H1 (cell line): ENCODE results near the gene SEZ6. TPM values are rescaled to one million over a fixed set of nuclear protein-coding genes. Genes with fewer than 3 reads are reported as not detected.

Source experiments
- CTCF ChIA-PET: fragments of 300-600 bp; sonication (Branson Sonifier 250); formaldehyde crosslinking; loops from one replicate; lab custom pipeline; 2021; ENCODE audit not compliant: partially characterized antibody; lab: Charles Lee
- POLR2A ChIA-PET: fragments of 300-600 bp; sonication (Branson Sonifier 250); formaldehyde crosslinking; loops from one replicate; lab custom pipeline; 2021; ENCODE audit warnings: inconsistent platforms; ENCODE audit not compliant: partially characterized antibody; lab: Charles Lee
- DNase-seq, 2 experiments: peaks; one replicate each; pipeline versions ENCODE4 v3.0.0 to v3.0.0-alpha.2; 2010 to 2022; ENCODE audit warnings: low spot score in 2 of 2, low read depth in 1 of 2, mixed read lengths in 1 of 2
- FAIRE-seq: peaks from 2 replicates; lab custom pipeline; 2011; peaks lifted over from hg19 to GRCh38; lab: Jason Lieb, UNC
- H2AFZ ChIP-seq: 2 replicates; pipeline ENCODE4 v1.8.1; 2012; ENCODE audit warnings: low read length, inconsistent platforms
- H2AK5ac ChIP-seq: 2 replicates; pipeline ENCODE4 v1.6.1; 2013; ENCODE audit warnings: low read depth, low read length
- H2BK120ac ChIP-seq: replicated peaks from 2 replicates; pipeline ENCODE3; 2013; ENCODE audit warnings: low read depth, low read length, inconsistent platforms
- H2BK12ac ChIP-seq: 2 replicates; pipeline ENCODE4 v1.6.1; 2013; ENCODE audit warnings: low read depth, low read length
- H2BK15ac ChIP-seq: 2 replicates; pipeline ENCODE4 v1.6.1; 2013; ENCODE audit warnings: low read length
- H2BK20ac ChIP-seq: 2 replicates; pipeline ENCODE4 v1.6.1; 2013; ENCODE audit warnings: low read length
- H2BK5ac ChIP-seq: 2 replicates; pipeline ENCODE4 v1.6.1; 2013; ENCODE audit warnings: low read depth, low read length
- H3K14ac ChIP-seq: 2 replicates; pipeline ENCODE4 v1.6.1; 2013; ENCODE audit warnings: inconsistent platforms; ENCODE audit not compliant: insufficient read length
- H3K18ac ChIP-seq: 2 replicates; pipeline ENCODE4 v1.6.1; 2013; ENCODE audit warnings: low read length; ENCODE audit errors: extremely low read depth
- H3K23ac ChIP-seq: 2 replicates; pipeline ENCODE4 v1.6.1; 2013; ENCODE audit warnings: inconsistent platforms; ENCODE audit not compliant: insufficient read length
- H3K23me2 ChIP-seq: 2 replicates; pipeline ENCODE4 v1.6.1; 2013; ENCODE audit warnings: low read depth, low read length
- H3K27ac ChIP-seq: 2 replicates; pipeline ENCODE4 v1.6.1; 2011; ENCODE audit warnings: low read depth, low read length, inconsistent platforms
- H3K27me3 ChIP-seq, 4 experiments: replicated peaks in 1 of 4; 1 replicate in 1 of 4; 2 replicates in 3 of 4; pipeline versions ENCODE4 v1.6.1 to v1.8.1; 2011 to 2013; ENCODE audit warnings: low read length in 3 of 4, mild to moderate bottlenecking in 3 of 4, inconsistent platforms in 2 of 4, mixed read lengths in 2 of 4, moderate library complexity in 1 of 4; ENCODE audit not compliant: control insufficient read depth in 3 of 4, insufficient read depth in 3 of 4; ENCODE audit errors: extremely low read depth in 1 of 4
- H3K36me3 ChIP-seq, 4 experiments: 2 replicates each; pipeline versions ENCODE4 v1.6.1 to v1.8.1; 2011 to 2013; ENCODE audit warnings: mild to moderate bottlenecking in 4 of 4, low read length in 3 of 4, moderate library complexity in 2 of 4, control low read depth in 1 of 4, inconsistent platforms in 1 of 4; ENCODE audit not compliant: insufficient read depth in 4 of 4, control insufficient read depth in 2 of 4
- H3K4ac ChIP-seq: replicated peaks from 2 replicates; pipeline ENCODE3; 2013; ENCODE audit warnings: low read length, low read depth, mixed read lengths, inconsistent platforms; ENCODE audit not compliant: insufficient read length
- H3K4me1 ChIP-seq, 4 experiments: replicated peaks in 1 of 4; 1 replicate in 1 of 4; 2 replicates in 3 of 4; pipeline versions ENCODE4 v1.6.1 to v1.8.1; 2011 to 2013; ENCODE audit warnings: low read length in 3 of 4, inconsistent platforms in 2 of 4, mixed read lengths in 1 of 4; ENCODE audit not compliant: insufficient read depth in 4 of 4, control insufficient read depth in 3 of 4
- H3K4me2 ChIP-seq, 2 experiments: 2 replicates each; pipeline versions ENCODE4 v1.6.1 to v1.8.1; 2011 to 2013; ENCODE audit warnings: low read depth in 2 of 2, low read length in 2 of 2, control low read depth in 1 of 2, inconsistent platforms in 1 of 2, mild to moderate bottlenecking in 1 of 2; ENCODE audit not compliant: insufficient read depth in 1 of 2
- H3K4me3 ChIP-seq, 4 experiments: fragments of 200-600, 300-600 bp in 1 of 4; sonication (generic), shearing (Covaris generic), sonication (Bioruptor Twin) in 1 of 4; 2 replicates each; pipeline versions ENCODE4 v1.5.1 to v1.8.1; 2011 to 2016; ENCODE audit warnings: low read length in 4 of 4, low read depth in 3 of 4, control low read depth in 2 of 4, inconsistent platforms in 2 of 4, mild to moderate bottlenecking in 2 of 4, mixed read lengths in 1 of 4, moderate library complexity in 1 of 4; ENCODE audit not compliant: insufficient read depth in 2 of 4; ENCODE audit errors: extremely low read depth in 1 of 4
- H3K56ac ChIP-seq: replicated peaks from 2 replicates; pipeline ENCODE3; 2013; ENCODE audit warnings: low read depth, mild to moderate bottlenecking, mixed read lengths, low read length, inconsistent platforms; ENCODE audit not compliant: insufficient read length
- H3K79me1 ChIP-seq: 2 replicates; pipeline ENCODE4 v1.6.1; 2013; ENCODE audit warnings: low read depth, low read length, control low read depth
- H3K79me2 ChIP-seq, 2 experiments: 2 replicates each; pipeline versions ENCODE4 v1.6.1 to v1.8.1; 2012 to 2013; ENCODE audit warnings: low read length in 2 of 2, mild to moderate bottlenecking in 2 of 2, inconsistent platforms in 1 of 2; ENCODE audit not compliant: insufficient read depth in 2 of 2, control insufficient read depth in 1 of 2
- H3K9ac ChIP-seq, 4 experiments: replicated peaks in 1 of 4; 1 replicate in 1 of 4; 2 replicates in 3 of 4; pipeline versions ENCODE4 v1.6.1 to v1.8.1; 2011 to 2013; ENCODE audit warnings: low read depth in 3 of 4, low read length in 3 of 4, control low read depth in 2 of 4, mild to moderate bottlenecking in 2 of 4, moderate library complexity in 2 of 4, inconsistent platforms in 1 of 4; ENCODE audit errors: extremely low read depth in 1 of 4
- H3K9me3 ChIP-seq, 2 experiments: 2 replicates each; pipeline versions ENCODE4 v1.6.1 to v1.8.1; 2012 to 2013; ENCODE audit warnings: mild to moderate bottlenecking in 2 of 2, moderate library complexity in 2 of 2, control low read depth in 1 of 2, inconsistent platforms in 1 of 2, low read depth in 1 of 2, low read length in 1 of 2, mixed read lengths in 1 of 2; ENCODE audit not compliant: insufficient read depth in 2 of 2
- H4K20me1 ChIP-seq, 2 experiments: replicated peaks in 1 of 2; 2 replicates each; pipeline versions ENCODE3 to v1.8.1; 2011 to 2013; ENCODE audit warnings: inconsistent platforms in 2 of 2, low read length in 2 of 2, mild to moderate bottlenecking in 1 of 2; ENCODE audit not compliant: insufficient read depth in 2 of 2, control insufficient read depth in 1 of 2
- H4K5ac ChIP-seq: 2 replicates; pipeline ENCODE4 v1.6.1; 2013; ENCODE audit warnings: low read length, low read depth, mixed read lengths, inconsistent platforms; ENCODE audit not compliant: insufficient read length
- H4K8ac ChIP-seq: 2 replicates; pipeline ENCODE4 v1.8.0; 2013; ENCODE audit warnings: mild to moderate bottlenecking, moderate library complexity, low read length, inconsistent platforms; ENCODE audit not compliant: insufficient read depth; ENCODE audit errors: extremely low read depth
- H4K91ac ChIP-seq: replicated peaks from 2 replicates; pipeline ENCODE3; 2013; ENCODE audit warnings: low read length, mixed read lengths, inconsistent platforms; ENCODE audit not compliant: insufficient read length
- BACH1 ChIP-seq: IDR thresholded peaks from 2 replicates; pipeline ENCODE4 v1.6.1; 2012; ENCODE audit warnings: low read length, improper control_type of control experiment
- WGBS, 2 experiments: shearing (Covaris generic) in 1 of 2; methylation state at CpG; one replicate each; pipeline versions ENCODE4 v1.1.6 to v1.1.7; 2013 to 2015; ENCODE audit warnings: low lambda C conversion rate in 2 of 2, mixed read lengths in 2 of 2, inconsistent platforms in 1 of 2, low coverage in 1 of 2, missing lambda C conversion rate in 1 of 2; ENCODE audit not compliant: insufficient replicate concordance in 2 of 2, insufficient coverage in 1 of 2, insufficient read length in 1 of 2; ENCODE audit errors: extremely low coverage in 1 of 2, missing lambda C conversion rate in 1 of 2; 5-methylcytosine and 5-hydroxymethylcytosine counted together
- polyA plus RNA-seq, 7 experiments: library from polyadenylated mRNA; depleted of rRNA in 3 of 7; stranded (reverse) in 5 of 7; unstranded in 2 of 7; fragments of >200 nt in 5 of 7; fragments of 200-250 nt in 2 of 7; gene quantifications; 1 replicate in 5 of 7; 2 replicates in 1 of 7; 4 replicates in 1 of 7; pipeline versions ENCODE4 v1.2.1 to v1.2.3, GENCODE V29; 2011 to 2013; ENCODE audit warnings: missing spikeins in 2 of 7, mixed read lengths in 2 of 7
- total RNA-seq: library from RNA; stranded (reverse); fragmentation: NEBNext Ultra II Directional; extraction: Animal tissue kit (Norgen Biotek cat#: 25700); gene quantifications from 2 replicates; pipeline ENCODE4 v1.2.1, GENCODE V29; 2021

SEZ6 gene
- total and polyA plus RNA-seq, 2 of the 8 experiments (the other 6 are each of a cell fraction or from before 2014, with no cell fraction given): 6.9 to 16.1 TPM

DNA sequence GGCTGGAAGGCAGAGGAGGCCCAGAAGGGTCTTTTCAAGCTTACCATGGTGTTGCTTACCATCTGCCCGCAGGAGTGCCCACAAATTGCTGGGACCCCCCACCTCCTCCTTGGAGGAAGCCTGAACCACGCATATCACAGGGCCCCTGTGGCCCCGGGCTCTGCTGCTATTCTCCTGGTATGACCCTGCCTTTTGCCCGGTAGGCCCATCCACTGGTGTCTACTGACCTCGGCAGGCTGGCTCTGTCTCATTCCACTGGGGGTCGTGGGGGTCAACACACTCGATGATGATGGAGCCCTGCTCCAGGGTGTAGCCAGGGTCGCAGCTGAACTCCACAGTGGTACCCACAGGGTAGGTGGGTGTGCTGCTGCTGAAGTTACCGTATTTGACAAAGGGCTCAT lies 46.4 kb downstream of the SEZ6 start:
- H2BK12ac ChIP-seq: no peak overlapping the region
- no peak overlapping the region for H2BK5ac ChIP-seq
- ChIA-PET CTCF (interaction anchor here (1.1 to 15.6 kb wide), 4 partner anchors 9 to 156 kb away, joined by 3 to 548 read pairs (median 4); no protein-coding TSS in a partner anchor), POLR2A (interaction anchor here (1.6 to 1.9 kb wide), 2 partner anchors 11 to 157 kb away, joined by 4 to 6 read pairs; no protein-coding TSS in a partner anchor)
- no peak overlapping the region for H2BK20ac ChIP-seq
- no peak overlapping the region for H3K27ac ChIP-seq
- no peaks in the 10 kb centered on the region for H3K79me2 ChIP-seq
- no peak overlapping the region for H3K4me3 ChIP-seq
- no peak overlapping the region; the same call in 1 of the 2 replicates for H4K8ac ChIP-seq
- no peak overlapping the region for H3K14ac ChIP-seq
- DNase-seq (no peak), FAIRE-seq (no peak)
- H3K23ac ChIP-seq: no peak overlapping the region
- peaks cover 0 to 9% (median 5%) of the 10 kb centered on the region in 4 experiments; a peak in 3 of 7 replicates for H3K4me1 ChIP-seq
- H3K56ac ChIP-seq: no peak overlapping the region
- H4K91ac ChIP-seq: no peak overlapping the region
- 90% methylated on average over 9 of the region's 9 CpGs; no CpG with 5 or more reads in 1 of the 2 experiments for WGBS, 2 experiments
- H3K9me3 ChIP-seq: no peaks in the 10 kb centered on the region
- no peaks in the 10 kb centered on the region; a peak in 1 of 7 replicates for H3K27me3 ChIP-seq
- H2BK15ac ChIP-seq: no peak overlapping the region
- no peak overlapping the region for H2AFZ ChIP-seq
- H3K23me2 ChIP-seq: no peaks in the 10 kb centered on the region
- H3K9ac ChIP-seq: no peak overlapping the region
- H3K4me2 ChIP-seq: no peak overlapping the region
- H2AK5ac ChIP-seq: no peak overlapping the region
- H2BK120ac ChIP-seq: no peak overlapping the region
- no peak overlapping the region for H4K5ac ChIP-seq
- no peaks in the 10 kb centered on the region for H3K36me3 ChIP-seq
- H4K20me1 ChIP-seq: no peaks in the 10 kb centered on the region
- no peak overlapping the region for H3K18ac ChIP-seq
- H3K79me1 ChIP-seq: no peaks in the 10 kb centered on the region
- H3K4ac ChIP-seq: no peak overlapping the region
- TF ChIP-seq BACH1: no peak
